GM12864 (cell line): ENCODE measurements around the gene JKAMP.

Experiments
- DNase-seq: peaks from one replicate; pipeline ENCODE4 v3.0.0-alpha.2; 2011; ENCODE audit warnings: low read depth
- H3K4me3 ChIP-seq: 2 replicates; pipeline ENCODE4 v1.5.1; 2011; ENCODE audit warnings: mild to moderate bottlenecking, low read depth, low read length, control low read depth
- CTCF ChIP-seq: IDR thresholded peaks from 2 replicates; pipeline ENCODE4 v1.5.1; 2011; ENCODE audit warnings: low read depth, mild to moderate bottlenecking, moderate library complexity, low read length, control low read depth, inconsistent platforms; ENCODE audit errors: missing control alignments

Gene JKAMP

GRCh38 chr14:59464486-59465315 is 19.6 kb upstream of the JKAMP start:
- no peak for DNase-seq
- no peak for TF ChIP-seq CTCF
- H3K4me3 ChIP-seq = peak overlapping the region; percentile 76

GRCh38 chr14:59465316-59466135 is 18.8 kb upstream of the JKAMP start, which contains the start of gene GPR135:
TSS of gene GPR135 (minus strand) at chr14:59465380. CDS start at chr14:59465226, 154 bp downstream.
- peak within 1 kb of the TSS; percentile 76 for H3K4me3 ChIP-seq
- no peak for TF ChIP-seq CTCF
- no peak for DNase-seq

GRCh38 chr14:59474172-59474571 is 10.1 kb upstream of the JKAMP start:
- TF ChIP-seq CTCF = no peak
- no peak for DNase-seq
- no peak overlapping the region for H3K4me3 ChIP-seq

- no peak for DNase-seq
- no peak for TF ChIP-seq CTCF
Observed at GRCh38 chr14:59475709-59476108, 8.6 kb upstream of the JKAMP start.

GRCh38 chr14:59478540-59478939 is 5.8 kb upstream of the JKAMP start:
- no peak for TF ChIP-seq CTCF
- no peak for DNase-seq
- H3K4me3 ChIP-seq = no peak overlapping the region

More at GRCh38 chr14:59475709-59476108, 8.6 kb upstream of the JKAMP start:
- no peak overlapping the region for H3K4me3 ChIP-seq

GRCh38 chr14:59480166-59480565 is 4.2 kb upstream of the JKAMP start:
- H3K4me3 ChIP-seq = no peak overlapping the region
- TF ChIP-seq CTCF = no peak
- no peak for DNase-seq
